SK-N-SH (cell line): ENCODE data around the gene IDH2. TPM values are rescaled to one million over a fixed set of nuclear protein-coding genes. Genes with fewer than 3 reads are reported as not detected.

ENCODE experiments used
- CTCF ChIA-PET: fragments of 300-600, 350-600 bp; formaldehyde crosslinking; extraction: SDS; loops from one replicate; lab custom pipeline; 2021; lab: Yijun Ruan, JAX
- POLR2A ChIA-PET: fragments of 350-600 bp; sonication (Branson Sonifier 250); formaldehyde crosslinking; extraction: SDS; loops from one replicate; lab custom pipeline; 2020; ENCODE audit warnings: antibody characterized with exemption, inconsistent platforms; lab: Yijun Ruan, JAX
- DNase-seq: peaks from one replicate; pipeline ENCODE4 v3.0.0; 2012
- H2AFZ ChIP-seq: fragments of 200-600 bp; sonication (generic); 2 replicates; pipeline ENCODE4 v1.8.1; 2016; ENCODE audit warnings: antibody characterized with exemption, mild to moderate bottlenecking, low read depth
- H3F3A ChIP-seq: fragments of 200-600 bp; sonication (generic); replicated peaks from 2 replicates; pipeline ENCODE3; 2016; ENCODE audit warnings: antibody characterized with exemption, mild to moderate bottlenecking; ENCODE audit not compliant: insufficient read depth
- H3K27ac ChIP-seq, 2 experiments: fragments of 200-500 bp in 1 of 2; fragments of 200-600 bp in 1 of 2; sonication (Bioruptor generic) in 1 of 2; sonication (generic), shearing (Covaris generic) in 1 of 2; 2 replicates each; pipeline versions ENCODE4 v1.5.1 to v1.6.1; 2014 to 2016; ENCODE audit warnings: low read depth in 2 of 2, inconsistent platforms in 1 of 2, low read length in 1 of 2, mild to moderate bottlenecking in 1 of 2, mixed read lengths in 1 of 2
- H3K27me3 ChIP-seq: fragments of 200-600 bp; sonication (generic), shearing (Covaris generic); 2 replicates; pipeline ENCODE4 v1.6.1; 2016; ENCODE audit warnings: mixed run types; ENCODE audit not compliant: insufficient read depth
- H3K36me3 ChIP-seq, 2 experiments: fragments of 200-500 bp in 1 of 2; fragments of 200-600 bp in 1 of 2; sonication (Bioruptor generic) in 1 of 2; sonication (generic) in 1 of 2; replicated peaks in 1 of 2; 2 replicates each; pipeline versions ENCODE3 to v1.5.1; 2014 to 2016; ENCODE audit warnings: low read length in 1 of 2, mild to moderate bottlenecking in 1 of 2; ENCODE audit not compliant: insufficient read depth in 2 of 2, control insufficient read depth in 1 of 2
- H3K4me1 ChIP-seq, 2 experiments: fragments of 200-500 bp in 1 of 2; fragments of 200-600 bp in 1 of 2; sonication (Bioruptor generic) in 1 of 2; sonication (generic), shearing (Covaris generic) in 1 of 2; 2 replicates each; pipeline versions ENCODE4 v1.5.1 to v1.6.1; 2014 to 2016; ENCODE audit warnings: low read depth in 1 of 2, low read length in 1 of 2, mixed run types in 1 of 2; ENCODE audit not compliant: insufficient read depth in 2 of 2, control insufficient read depth in 1 of 2
- H3K4me2 ChIP-seq: fragments of 200-600 bp; sonication (generic), shearing (Covaris generic); 2 replicates; pipeline ENCODE4 v1.6.1; 2017; ENCODE audit warnings: mixed run types
- H3K4me3 ChIP-seq, 2 experiments: fragments of 200-500 bp in 1 of 2; fragments of 200-600 bp in 1 of 2; sonication (Bioruptor generic) in 1 of 2; sonication (generic), shearing (Covaris generic) in 1 of 2; 2 replicates each; pipeline versions ENCODE4 v1.5.1 to v1.8.1; 2014 to 2016; ENCODE audit warnings: low read depth in 2 of 2, inconsistent platforms in 1 of 2, low read length in 1 of 2, mild to moderate bottlenecking in 1 of 2, mixed read lengths in 1 of 2, moderate library complexity in 1 of 2
- H3K79me2 ChIP-seq: fragments of 200-600 bp; sonication (generic); 2 replicates; pipeline ENCODE4 v1.8.1; 2017; ENCODE audit warnings: mild to moderate bottlenecking; ENCODE audit not compliant: insufficient read depth
- H3K9ac ChIP-seq: fragments of 200-600 bp; sonication (generic); 2 replicates; pipeline ENCODE4 v1.6.1; 2017; ENCODE audit warnings: mixed run types
- H3K9me2 ChIP-seq: fragments of 200-600 bp; sonication (generic); 2 replicates; pipeline ENCODE4 v1.6.1; 2017; ENCODE audit warnings: mixed run types
- H3K9me3 ChIP-seq: fragments of 200-600 bp; sonication (generic); 2 replicates; pipeline ENCODE4 v1.6.1; 2017; ENCODE audit warnings: mixed run types, mild to moderate bottlenecking, moderate library complexity
- H4K20me1 ChIP-seq: fragments of 200-600 bp; sonication (generic); 2 replicates; pipeline ENCODE4 v1.6.1; 2017; ENCODE audit warnings: mild to moderate bottlenecking, mixed run types; ENCODE audit not compliant: insufficient read depth
- CHD2 ChIP-seq: fragments of 150-350 bp; IDR thresholded peaks from 2 replicates; pipeline ENCODE4 v1.6.1; 2018; ENCODE audit warnings: low read length; ENCODE audit not compliant: partially characterized antibody
- EP300 ChIP-seq, 2 experiments: IDR thresholded peaks; 2 replicates each; pipeline versions ENCODE4 v1.4.0 to v1.6.1; 2012; ENCODE audit warnings: borderline replicate concordance in 1 of 2, low read depth in 1 of 2, low read length in 1 of 2
- EZH2phosphoT487 ChIP-seq: fragments of 200-600 bp; sonication (generic); IDR thresholded peaks from 2 replicates; pipeline ENCODE4 v1.6.1; 2017; ENCODE audit warnings: low read depth, mixed run types, mild to moderate bottlenecking, antibody characterized with exemption, moderate library complexity, borderline replicate concordance
- FOSL2 ChIP-seq: IDR thresholded peaks from 2 replicates; pipeline ENCODE4 v1.4.0; 2012; ENCODE audit warnings: low read depth, mild to moderate bottlenecking, moderate library complexity, borderline replicate concordance
- IRF3 ChIP-seq: fragments of 150-350 bp; IDR thresholded peaks from 2 replicates; pipeline ENCODE4 v1.6.1; 2016; ENCODE audit warnings: mild to moderate bottlenecking, low read depth, low read length
- MAX ChIP-seq: IDR thresholded peaks from 2 replicates; pipeline ENCODE4 v1.4.0; 2012; ENCODE audit warnings: low read depth
- MXI1 ChIP-seq: IDR thresholded peaks from 2 replicates; pipeline ENCODE4 v1.6.1; 2012; ENCODE audit warnings: mild to moderate bottlenecking, low read depth, low read length, improper control_type of control experiment
- NFIC ChIP-seq: IDR thresholded peaks from 2 replicates; pipeline ENCODE4 v1.4.0; 2012; ENCODE audit warnings: borderline replicate concordance
- NRF1 ChIP-seq: IDR thresholded peaks from 2 replicates; pipeline ENCODE4 v1.6.1; 2012; ENCODE audit warnings: low read depth, mild to moderate bottlenecking, low read length
- PBX3 ChIP-seq: IDR thresholded peaks from 2 replicates; pipeline ENCODE4; 2012
- POLR2AphosphoS5 ChIP-seq: IDR thresholded peaks from 2 replicates; pipeline ENCODE4 v1.6.1; 2012; ENCODE audit warnings: low read depth, low read length
- RAD21 ChIP-seq: IDR thresholded peaks from 2 replicates; pipeline ENCODE4 v1.6.1; 2012; ENCODE audit warnings: mild to moderate bottlenecking, low read length
- RCOR1 ChIP-seq: fragments of 150-350 bp; IDR thresholded peaks from 2 replicates; pipeline ENCODE4 v1.6.1; 2017; ENCODE audit warnings: antibody characterized with exemption, low read length
- RXRA ChIP-seq: IDR thresholded peaks from 2 replicates; pipeline ENCODE4 v1.4.0; 2012; ENCODE audit warnings: low read depth, mild to moderate bottlenecking, borderline replicate concordance
- SIN3A ChIP-seq: IDR thresholded peaks from 2 replicates; pipeline ENCODE4 v1.6.1; 2012; ENCODE audit warnings: low read depth, mild to moderate bottlenecking, low read length, moderate library complexity, borderline replicate concordance
- TCF12 ChIP-seq: IDR thresholded peaks from 2 replicates; pipeline ENCODE4 v1.4.0; 2012
- TEAD4 ChIP-seq: IDR thresholded peaks from 2 replicates; pipeline ENCODE4 v1.4.0; 2012; ENCODE audit warnings: mild to moderate bottlenecking, borderline replicate concordance; ENCODE audit not compliant: insufficient read depth
- USF1 ChIP-seq: IDR thresholded peaks from 2 replicates; pipeline ENCODE4 v1.4.0; 2012; ENCODE audit warnings: low read depth, borderline replicate concordance
- WGBS: methylation state at CpG from one replicate; pipeline ENCODE4 v1.1.6; 2017; ENCODE audit warnings: low lambda C conversion rate; 5-methylcytosine and 5-hydroxymethylcytosine counted together
- polyA plus RNA-seq, 3 experiments: library from polyadenylated mRNA; depleted of rRNA; stranded (reverse); fragments of >200 nt; gene quantifications; 2 replicates each; pipeline ENCODE4 v1.2.3, GENCODE V29; 2012

IDH2 gene
- polyA plus RNA-seq, 1 of the 3 experiments (the other 2 are of a cell fraction): 25.2 TPM

- Histone ChIP-seq H3K36me3 (peaks cover 6 to 7% of the 10 kb centered on the region in 2 experiments), H3K9me2 (no peaks in the 10 kb centered on the region), H2AFZ (no peak overlapping the region), H3K27ac (no peak overlapping the region), H3K9ac (no peak overlapping the region), H3F3A (no peaks in the 10 kb centered on the region), H3K4me3 (no peak overlapping the region), H4K20me1 (no peaks in the 10 kb centered on the region), H3K27me3 (no peaks in the 10 kb centered on the region), H3K4me2 (no peak overlapping the region), H3K9me3 (no peaks in the 10 kb centered on the region), H3K79me2 (no peaks in the 10 kb centered on the region), H3K4me1 (no peaks in the 10 kb centered on the region)
- ChIA-PET POLR2A (interaction anchor here (0.5 to 1.2 kb wide), 2 partner anchors 9 to 164 kb away, joined by 4 to 5 read pairs; partner anchors contain the start of gene TTLL13), CTCF (interaction anchor here (0.8 to 2.9 kb wide), 5 partner anchors 9 to 325 kb away, joined by 3 to 12 read pairs (median 4); partner anchors contain the start of gene IDH2)
- 100% methylated on average over 3 of the region's 18 CpGs for WGBS
- TF ChIP-seq FOSL2 (no peak), EZH2phosphoT487 (no peak), RCOR1 (no peak), RAD21 (no peak), TEAD4 (no peak), MAX (no peak), SIN3A (no peak), NRF1 (no peak), USF1 (no peak), MXI1 (no peak), RXRA (no peak), POLR2AphosphoS5 (no peak), TCF12 (no peak), PBX3 (no peak)
- no peak for DNase-seq
Observed at GRCh38 chr15:90084876-90085423, 17.3 kb downstream of the IDH2 start.

- WGBS: 96% methylated on average over 11 of the region's 14 CpGs
- CTCF ChIA-PET: interaction anchor here (0.8 to 4.9 kb wide), 3 partner anchors 13 to 18 kb away, joined by 3 to 25 read pairs (median 5); partner anchors contain the start of gene IDH2
- no peaks in the 10 kb centered on the region for H3F3A ChIP-seq
- H3K79me2 ChIP-seq: no peaks in the 10 kb centered on the region
- no peaks in the 10 kb centered on the region for H4K20me1 ChIP-seq
- TF ChIP-seq CHD2 (no peak), IRF3 (no peak), MAX (no peak), TCF12 (no peak), FOSL2 (no peak), EP300 (IDR thresholded peaks at IDR 0.05; ENCODE audit: borderline replicate concordance in 1 of 2, low read depth in 1 of 2, low read length in 1 of 2) (no peak), NFIC (no peak), MXI1 (no peak)
- POLR2A ChIA-PET: interaction anchor here (0.5 to 1.2 kb wide), 2 partner anchors 9 to 165 kb away, joined by 4 to 5 read pairs; partner anchors contain the start of gene TTLL13
- no peaks in the 10 kb centered on the region for H3K9me3 ChIP-seq
- no peak overlapping the region for H2AFZ ChIP-seq
- no peak overlapping the region for H3K4me2 ChIP-seq
- no peaks in the 10 kb centered on the region for H3K27me3 ChIP-seq
- no peak overlapping the region for H3K4me3 ChIP-seq
- no peaks in the 10 kb centered on the region for H3K4me1 ChIP-seq
- peaks cover 6 to 12% of the 10 kb centered on the region in 2 experiments for H3K36me3 ChIP-seq
- no peak for DNase-seq
- no peak overlapping the region for H3K9ac ChIP-seq
- no peak overlapping the region; a peak in 1 of 4 replicates for H3K27ac ChIP-seq
- no peaks in the 10 kb centered on the region for H3K9me2 ChIP-seq
Observed at GRCh38 chr15:90083954-90084607, 18.2 kb downstream of the IDH2 start.
